A549 (cell line): ENCODE measurements around the gene XPNPEP2. TPM values are rescaled to one million over a fixed set of nuclear protein-coding genes. Genes with fewer than 3 reads are reported as not detected.
A peak's percentile ranks its signal among the peaks of the same experiment; 100 is the strongest.

Experiments
- ATAC-seq, 2 experiments: fragments of 200-7000 bp in 1 of 2; fragments of >200 bp in 1 of 2; cut with Nextera tagmentation in 1 of 2; cut with Tn5 transposase in 1 of 2; 3 replicates each; pipeline versions ENCODE4 v1.8.0 to v1.9.1; 2018 to 2020; ENCODE audit warnings: mild to moderate bottlenecking in 1 of 2, moderate library complexity in 1 of 2
- CTCF ChIA-PET: fragments of 300-600 bp; sonication (Branson Sonifier 250); formaldehyde crosslinking; extraction: SDS; loops from one replicate; lab custom pipeline; 2021; ENCODE audit warnings: antibody characterized with exemption, inconsistent platforms; lab: Yijun Ruan, JAX
- POLR2A ChIA-PET: fragments of 350-600 bp; formaldehyde crosslinking; extraction: SDS; loops from one replicate; lab custom pipeline; 2021; ENCODE audit warnings: antibody characterized with exemption, inconsistent platforms; lab: Yijun Ruan, JAX
- DNase-seq, 2 experiments: peaks; one replicate each; pipeline versions ENCODE4 v3.0.0 to v3.0.0-alpha.2; 2011 to 2016; ENCODE audit warnings: low read depth in 1 of 2, low spot score in 1 of 2
- FAIRE-seq: peaks from 2 replicates; lab custom pipeline; 2011; peaks lifted over from hg19 to GRCh38; lab: Jason Lieb, UNC
- H3K27ac ChIP-seq, 2 experiments: fragments of >200 bp; sonication (Bioruptor Twin); formaldehyde crosslinking; 3 replicates each; pipeline ENCODE4 v1.5.1; 2016 to 2017
- H3K4me1 ChIP-seq: fragments of >200 bp; sonication (Bioruptor Twin); formaldehyde crosslinking; 3 replicates; pipeline ENCODE4 v1.6.1; 2016
- H3K4me2 ChIP-seq: fragments of >200 bp; sonication (Bioruptor Twin); formaldehyde crosslinking; 3 replicates; pipeline ENCODE4 v1.6.1; 2016
- H3K4me3 ChIP-seq: fragments of >200 bp; sonication (Bioruptor Twin); formaldehyde crosslinking; 3 replicates; pipeline ENCODE4 v1.5.1; 2016
- H3K9me3 ChIP-seq: fragments of >200 bp; sonication (Bioruptor Twin); formaldehyde crosslinking; 3 replicates; pipeline ENCODE4 v1.6.1; 2016
- BHLHE40 ChIP-seq: IDR thresholded peaks from 2 replicates; pipeline ENCODE4 v1.6.1; 2012; ENCODE audit warnings: low read depth, low read length, inconsistent platforms
- CBX8 ChIP-seq: fragments of 200-600 bp; sonication (generic); IDR thresholded peaks from 2 replicates; pipeline ENCODE4 v1.6.1; 2016
- CEBPB ChIP-seq, 2 experiments: fragments of >200 bp in 1 of 2; sonication (Bioruptor Twin) in 1 of 2; formaldehyde crosslinking in 1 of 2; IDR thresholded peaks; 2 replicates each; pipeline ENCODE4 v1.6.1; 2012 to 2016
- CHD4 ChIP-seq: fragments of 200-600 bp; sonication (generic); IDR thresholded peaks from 2 replicates; pipeline ENCODE4 v1.6.1; 2016; ENCODE audit warnings: antibody characterized with exemption, mild to moderate bottlenecking, borderline replicate concordance
- EHF ChIP-seq: fragments of 250-450 bp; sonication (Bioruptor Pico); IDR thresholded peaks from 2 replicates; pipeline ENCODE4 v1.5.0; 2020; ENCODE audit warnings: mild to moderate bottlenecking
- EHMT2 ChIP-seq: fragments of 200-600 bp; sonication (generic); IDR thresholded peaks from 2 replicates; pipeline ENCODE4 v1.6.1; 2016; ENCODE audit warnings: antibody characterized with exemption, low read depth, mild to moderate bottlenecking, moderate library complexity
- ESRRA ChIP-seq: fragments of 150-350 bp; IDR thresholded peaks from 2 replicates; pipeline ENCODE4 v1.6.1; 2014; ENCODE audit warnings: mild to moderate bottlenecking, low read length, borderline replicate concordance
- FOSB ChIP-seq: fragments of 250-450 bp; sonication (Bioruptor Pico); IDR thresholded peaks from 2 replicates; pipeline ENCODE4 v1.5.0; 2020; ENCODE audit warnings: mild to moderate bottlenecking, moderate library complexity
- FOXS1 ChIP-seq: fragments of 250-450 bp; sonication (Bioruptor Pico); IDR thresholded peaks from 2 replicates; pipeline ENCODE4 v1.5.0; 2020; ENCODE audit warnings: mild to moderate bottlenecking, moderate library complexity
- HDAC2 ChIP-seq: fragments of 200-600 bp; sonication (generic); IDR thresholded peaks from 2 replicates; pipeline ENCODE4 v1.6.1; 2016
- HEYL ChIP-seq: fragments of 250-450 bp; sonication (Bioruptor Pico); IDR thresholded peaks from 2 replicates; pipeline ENCODE4 v1.8.0; 2021; ENCODE audit warnings: mild to moderate bottlenecking, moderate library complexity
- HOXB13 ChIP-seq: fragments of 250-450 bp; sonication (Bioruptor Pico); IDR thresholded peaks from 2 replicates; pipeline ENCODE4 v1.5.0; 2020; ENCODE audit warnings: low read depth, mild to moderate bottlenecking, moderate library complexity
- KDM1A ChIP-seq: fragments of 200-600 bp; sonication (generic); IDR thresholded peaks from 2 replicates; pipeline ENCODE4 v1.6.1; 2016; ENCODE audit warnings: low read depth, mild to moderate bottlenecking
- KDM5A ChIP-seq: fragments of 200-600 bp; sonication (generic); IDR thresholded peaks from 2 replicates; pipeline ENCODE4 v1.6.1; 2016; ENCODE audit warnings: antibody characterized with exemption, mild to moderate bottlenecking
- MAFK ChIP-seq: fragments of 450-650 bp; IDR thresholded peaks from 2 replicates; pipeline ENCODE4 v1.6.1; 2014; ENCODE audit not compliant: partially characterized antibody
- PHF8 ChIP-seq: fragments of 200-600 bp; sonication (generic); IDR thresholded peaks from 2 replicates; pipeline ENCODE4 v1.6.1; 2016; ENCODE audit warnings: low read depth, mild to moderate bottlenecking, antibody characterized with exemption, moderate library complexity, borderline replicate concordance
- RAD21 ChIP-seq, 2 experiments: fragments of >200 bp in 1 of 2; sonication (Bioruptor Twin) in 1 of 2; formaldehyde crosslinking in 1 of 2; IDR thresholded peaks in 1 of 2; conservative IDR thresholded peaks in 1 of 2; 2 replicates in 1 of 2; 3 replicates in 1 of 2; pipeline ENCODE4 v1.6.1; 2012 to 2018; ENCODE audit warnings: inconsistent platforms in 1 of 2
- RNF2 ChIP-seq: fragments of 200-600 bp; sonication (generic); IDR thresholded peaks from 2 replicates; pipeline ENCODE4 v1.6.1; 2016; ENCODE audit warnings: low read depth, mild to moderate bottlenecking, antibody characterized with exemption, moderate library complexity, borderline replicate concordance
- TP53 ChIP-seq: fragments of 250-450 bp; sonication (Bioruptor Pico); IDR thresholded peaks from 2 replicates; pipeline ENCODE4 v1.5.0; 2021; ENCODE audit warnings: mild to moderate bottlenecking, moderate library complexity
- ZC3H11A ChIP-seq: fragments of 450-650 bp; IDR thresholded peaks from 2 replicates; pipeline ENCODE4 v1.6.1; 2014; ENCODE audit warnings: antibody characterized with exemption, mild to moderate bottlenecking
- ZSCAN20 ChIP-seq: fragments of 250-450 bp; sonication (Bioruptor Pico); IDR thresholded peaks from 2 replicates; pipeline ENCODE4 v1.8.0; 2022; ENCODE audit warnings: mild to moderate bottlenecking, moderate library complexity
- WGBS: methylation state at CpG from one replicate; pipeline ENCODE4 v1.1.6; 2017; ENCODE audit errors: missing lambda C conversion rate; 5-methylcytosine and 5-hydroxymethylcytosine counted together
- polyA minus RNA-seq: library from RNA; depleted of rRNA, polyadenylated mRNA; stranded (reverse); fragments of >200 nt; gene quantifications from 2 replicates; pipeline ENCODE4 v1.2.3, GENCODE V29; 2011; rRNA and poly(A)+ RNA removed
- polyA plus RNA-seq, 4 experiments: library from polyadenylated mRNA; depleted of rRNA in 3 of 4; stranded (reverse); fragments of >200 nt; fragmentation: RNase III in 1 of 4; extraction: RNeasy Plus Mini Kit Qiagen cat#74134 plus additional on column Dnase treatment in 1 of 4; gene quantifications; 2 replicates in 3 of 4; 3 replicates in 1 of 4; pipeline ENCODE4 v1.2.3, GENCODE V29; 2011 to 2017
- TF ChIP-seq, protein P1 (sequence below): fragments of 450-650 bp; IDR thresholded peaks from 2 replicates; pipeline ENCODE4 v1.6.1; 2014; ENCODE audit warnings: antibody characterized with exemption
- TF ChIP-seq, protein P2 (sequence below): fragments of 250-450 bp; sonication (Bioruptor Pico); IDR thresholded peaks from 2 replicates; pipeline ENCODE4 v1.5.0; 2021; ENCODE audit warnings: mild to moderate bottlenecking, moderate library complexity, borderline replicate concordance
- TF ChIP-seq, protein P3 (sequence below): fragments of >200 bp; sonication (Bioruptor Twin); formaldehyde crosslinking; IDR thresholded peaks from 3 replicates; pipeline ENCODE4 v1.6.1; 2016
- TF ChIP-seq, protein P4 (sequence below): fragments of >200 bp; sonication (Bioruptor Twin); formaldehyde crosslinking; IDR thresholded peaks from 2 replicates; pipeline ENCODE4 v1.6.1; 2016

XPNPEP2 gene, protein sequence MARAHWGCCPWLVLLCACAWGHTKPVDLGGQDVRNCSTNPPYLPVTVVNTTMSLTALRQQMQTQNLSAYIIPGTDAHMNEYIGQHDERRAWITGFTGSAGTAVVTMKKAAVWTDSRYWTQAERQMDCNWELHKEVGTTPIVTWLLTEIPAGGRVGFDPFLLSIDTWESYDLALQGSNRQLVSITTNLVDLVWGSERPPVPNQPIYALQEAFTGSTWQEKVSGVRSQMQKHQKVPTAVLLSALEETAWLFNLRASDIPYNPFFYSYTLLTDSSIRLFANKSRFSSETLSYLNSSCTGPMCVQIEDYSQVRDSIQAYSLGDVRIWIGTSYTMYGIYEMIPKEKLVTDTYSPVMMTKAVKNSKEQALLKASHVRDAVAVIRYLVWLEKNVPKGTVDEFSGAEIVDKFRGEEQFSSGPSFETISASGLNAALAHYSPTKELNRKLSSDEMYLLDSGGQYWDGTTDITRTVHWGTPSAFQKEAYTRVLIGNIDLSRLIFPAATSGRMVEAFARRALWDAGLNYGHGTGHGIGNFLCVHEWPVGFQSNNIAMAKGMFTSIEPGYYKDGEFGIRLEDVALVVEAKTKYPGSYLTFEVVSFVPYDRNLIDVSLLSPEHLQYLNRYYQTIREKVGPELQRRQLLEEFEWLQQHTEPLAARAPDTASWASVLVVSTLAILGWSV
- polyA plus RNA-seq (2011; rRNA removed), result not detected in 2 replicates
- polyA plus RNA-seq (2012; cell fraction: cytosol; rRNA removed), result not detected in 2 replicates
- not detected in 2 replicates for polyA plus RNA-seq (2012; cell fraction: nucleus; rRNA removed)
- polyA plus RNA-seq (2017; fragmentation: RNase III; extraction: RNeasy Plus Mini Kit Qiagen cat#74134 plus additional on column Dnase treatment), result not detected in 3 replicates
- polyA minus RNA-seq, result not detected in 2 replicates

DNA sequence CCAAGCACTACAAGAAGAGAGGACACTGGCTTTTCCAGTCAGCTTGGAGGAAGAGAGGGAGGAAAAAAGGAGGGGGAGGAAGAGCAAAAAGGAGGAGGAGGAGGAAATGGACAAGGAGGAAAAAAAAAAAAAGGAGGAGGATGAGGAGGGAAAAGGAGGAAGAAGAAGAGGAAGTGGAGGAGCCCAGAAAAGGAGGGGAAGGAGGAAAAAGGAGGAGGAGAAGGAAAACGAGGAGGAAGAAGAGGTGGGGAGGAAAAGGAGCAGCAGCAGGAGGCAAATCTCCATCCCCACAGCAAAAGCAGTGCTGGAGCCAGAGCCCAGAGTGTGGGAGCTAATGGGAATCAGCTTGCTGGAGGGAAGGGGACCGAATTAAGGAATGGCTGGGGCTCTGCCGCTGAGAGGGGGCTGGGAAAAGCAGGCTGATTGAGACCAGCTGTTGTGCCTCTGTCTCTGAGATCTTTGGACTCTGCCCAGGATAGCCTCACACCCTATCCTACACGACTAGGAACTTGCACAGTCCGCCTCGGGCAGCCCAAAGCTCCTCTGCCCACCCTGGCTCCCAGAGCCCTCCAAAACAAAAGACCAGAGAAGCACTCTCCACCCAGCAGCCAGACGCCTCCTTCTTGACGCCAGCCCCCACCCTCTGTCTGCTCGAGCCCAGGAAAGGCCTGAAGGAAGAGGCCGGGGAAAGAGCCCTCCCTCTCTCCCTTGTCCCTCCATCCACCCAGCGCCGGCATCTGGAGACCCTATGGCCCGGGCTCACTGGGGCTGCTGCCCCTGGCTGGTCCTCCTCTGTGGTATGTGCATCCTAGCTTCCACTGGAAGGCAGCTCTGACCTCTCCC, at the start of gene XPNPEP2:
Gene XPNPEP2, plus strand, starts transcription at position 514 of the 843 bp plus-strand sequence. Its CDS starts 235 bp downstream, at position 749.
- no peak within 1 kb of the TSS for H3K4me2 ChIP-seq
- no peak within 1 kb of the TSS for H3K4me3 ChIP-seq
- DNase-seq (no peak), ATAC-seq (peak in 1 of 2 experiments; percentile 23; a peak in 3 of 6 replicates), FAIRE-seq (no peak)
- 34% methylated on average over 6 of the region's 13 CpGs for WGBS
- H3K9me3 ChIP-seq, result no peaks in the 10 kb centered on the region
- no peaks in the 10 kb centered on the region for H3K4me1 ChIP-seq
- POLR2A ChIA-PET, result no interaction called here
- CTCF ChIA-PET, result interaction anchor here (0.7 to 1.9 kb wide), 5 partner anchors 9 to 138 kb away, joined by 3 to 11 read pairs (median 3); no protein-coding TSS in a partner anchor
- TF ChIP-seq FOSB (CRISPR knock-in tag), result no peak
- TF ChIP-seq ZC3H11A, result no peak
- TF ChIP-seq HEYL (CRISPR knock-in tag), result no peak
- TF ChIP-seq CBX8, result no peak
- no peak for TF ChIP-seq EHMT2
- no peak for TF ChIP-seq KDM5A
- no peak for TF ChIP-seq EHF (CRISPR knock-in tag)
- no peak for TF ChIP-seq CEBPB (IDR thresholded peaks at IDR 0.05)
- no peak for TF ChIP-seq PHF8
- TF ChIP-seq RNF2, result no peak
- TF ChIP-seq, protein P1, sequence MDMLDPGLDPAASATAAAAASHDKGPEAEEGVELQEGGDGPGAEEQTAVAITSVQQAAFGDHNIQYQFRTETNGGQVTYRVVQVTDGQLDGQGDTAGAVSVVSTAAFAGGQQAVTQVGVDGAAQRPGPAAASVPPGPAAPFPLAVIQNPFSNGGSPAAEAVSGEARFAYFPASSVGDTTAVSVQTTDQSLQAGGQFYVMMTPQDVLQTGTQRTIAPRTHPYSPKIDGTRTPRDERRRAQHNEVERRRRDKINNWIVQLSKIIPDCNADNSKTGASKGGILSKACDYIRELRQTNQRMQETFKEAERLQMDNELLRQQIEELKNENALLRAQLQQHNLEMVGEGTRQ, result no peak
- TF ChIP-seq RAD21 (conservative IDR thresholded peaks at IDR 0.05 in 1 of 2, IDR thresholded peaks at IDR 0.05 in 1 of 2), result no peak
- no peak for TF ChIP-seq BHLHE40
- TF ChIP-seq CHD4, result no peak
- TF ChIP-seq, protein P2, sequence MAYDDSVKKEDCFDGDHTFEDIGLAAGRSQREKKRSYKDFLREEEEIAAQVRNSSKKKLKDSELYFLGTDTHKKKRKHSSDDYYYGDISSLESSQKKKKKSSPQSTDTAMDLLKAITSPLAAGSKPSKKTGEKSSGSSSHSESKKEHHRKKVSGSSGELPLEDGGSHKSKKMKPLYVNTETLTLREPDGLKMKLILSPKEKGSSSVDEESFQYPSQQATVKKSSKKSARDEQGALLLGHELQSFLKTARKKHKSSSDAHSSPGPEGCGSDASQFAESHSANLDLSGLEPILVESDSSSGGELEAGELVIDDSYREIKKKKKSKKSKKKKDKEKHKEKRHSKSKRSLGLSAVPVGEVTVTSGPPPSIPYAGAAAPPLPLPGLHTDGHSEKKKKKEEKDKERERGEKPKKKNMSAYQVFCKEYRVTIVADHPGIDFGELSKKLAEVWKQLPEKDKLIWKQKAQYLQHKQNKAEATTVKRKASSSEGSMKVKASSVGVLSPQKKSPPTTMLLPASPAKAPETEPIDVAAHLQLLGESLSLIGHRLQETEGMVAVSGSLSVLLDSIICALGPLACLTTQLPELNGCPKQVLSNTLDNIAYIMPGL (CRISPR knock-in tag), result no peak
- no peak for TF ChIP-seq MAFK
- no peak within 1 kb of the TSS for H3K27ac ChIP-seq

DNA sequence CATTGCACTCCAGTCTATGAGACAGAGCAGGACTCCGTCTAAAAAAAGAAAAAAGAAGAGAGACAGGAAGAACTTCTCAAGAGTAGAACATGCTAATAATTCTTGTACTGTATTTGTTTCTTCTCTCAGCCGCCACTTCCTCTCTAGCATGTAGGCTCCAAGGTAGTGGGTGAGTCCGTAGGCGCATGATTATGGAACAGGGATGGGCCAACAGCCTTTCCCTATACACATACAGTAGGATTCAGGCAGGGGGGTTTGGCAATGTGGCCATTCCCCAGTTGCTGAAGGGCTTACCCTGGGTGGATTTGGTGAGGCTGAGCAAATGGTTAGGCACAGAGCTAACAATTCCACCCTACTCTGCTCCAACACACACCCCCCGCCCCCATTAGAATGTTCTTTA, 49.0 kb upstream of the XPNPEP2 start:
- WGBS, result 89% methylated on average over 5 of the region's 5 CpGs
- Histone ChIP-seq H3K4me2 (no peak overlapping the region), H3K4me3 (no peak overlapping the region), H3K27ac (no peak overlapping the region), H3K4me1 (no peaks in the 10 kb centered on the region), H3K9me3 (no peaks in the 10 kb centered on the region)
- POLR2A ChIA-PET, result interaction anchor here (0.7 kb wide), 1 partner anchor 496 kb away, joined by 6 read pairs; no protein-coding TSS in a partner anchor
- ATAC-seq, result no peak
- no peak for FAIRE-seq
- CTCF ChIA-PET, result interaction anchor here (1.0 to 2.9 kb wide), 2 partner anchors 11 to 37 kb away, joined by 5 to 8 read pairs; no protein-coding TSS in a partner anchor
- DNase-seq, result no peak
- TF ChIP-seq, protein P3, sequence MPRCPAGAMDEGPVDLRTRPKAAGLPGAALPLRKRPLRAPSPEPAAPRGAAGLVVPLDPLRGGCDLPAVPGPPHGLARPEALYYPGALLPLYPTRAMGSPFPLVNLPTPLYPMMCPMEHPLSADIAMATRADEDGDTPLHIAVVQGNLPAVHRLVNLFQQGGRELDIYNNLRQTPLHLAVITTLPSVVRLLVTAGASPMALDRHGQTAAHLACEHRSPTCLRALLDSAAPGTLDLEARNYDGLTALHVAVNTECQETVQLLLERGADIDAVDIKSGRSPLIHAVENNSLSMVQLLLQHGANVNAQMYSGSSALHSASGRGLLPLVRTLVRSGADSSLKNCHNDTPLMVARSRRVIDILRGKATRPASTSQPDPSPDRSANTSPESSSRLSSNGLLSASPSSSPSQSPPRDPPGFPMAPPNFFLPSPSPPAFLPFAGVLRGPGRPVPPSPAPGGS, result no peak
- TF ChIP-seq ESRRA, result no peak
- TF ChIP-seq, protein P1, result no peak
- TF ChIP-seq CEBPB (IDR thresholded peaks at IDR 0.05), result no peak
- no peak for TF ChIP-seq MAFK
- no peak for TF ChIP-seq HDAC2
- TF ChIP-seq, protein P2 (CRISPR knock-in tag), result no peak
- no peak for TF ChIP-seq HOXB13 (CRISPR knock-in tag)
- TF ChIP-seq TP53 (CRISPR knock-in tag), result no peak
- TF ChIP-seq BHLHE40, result no peak
- no peak for TF ChIP-seq FOXS1 (CRISPR knock-in tag)
- TF ChIP-seq KDM1A, result no peak
- TF ChIP-seq, protein P4, sequence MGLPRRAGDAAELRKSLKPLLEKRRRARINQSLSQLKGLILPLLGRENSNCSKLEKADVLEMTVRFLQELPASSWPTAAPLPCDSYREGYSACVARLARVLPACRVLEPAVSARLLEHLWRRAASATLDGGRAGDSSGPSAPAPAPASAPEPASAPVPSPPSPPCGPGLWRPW, result no peak
- no peak for TF ChIP-seq ZSCAN20 (CRISPR knock-in tag)
